Neural cell (in vitro differentiated cells): Measurements from ENCODE around the gene TMC2. TPM values are rescaled to one million over a fixed set of nuclear protein-coding genes. Genes with fewer than 3 reads are reported as not detected.

Source experiments
- H2AFZ ChIP-seq: fragments of 200-600, 300-800 bp; sonication (generic), shearing (Covaris generic); 2 replicates; pipeline ENCODE4 v1.6.0; 2014; ENCODE audit warnings: low read depth, mild to moderate bottlenecking, antibody characterized with exemption, low read length, moderate library complexity
- H3F3A ChIP-seq: fragments of 200-600 bp; shearing (Covaris generic); 2 replicates; pipeline ENCODE4 v1.6.1; 2016; ENCODE audit warnings: mild to moderate bottlenecking, moderate library complexity, mixed read lengths, antibody characterized with exemption, low read length; ENCODE audit not compliant: insufficient read depth, poor library complexity, severe bottlenecking
- H3K27ac ChIP-seq: fragments of 200-600, 300-800 bp; sonication (generic), shearing (Covaris generic); 2 replicates; pipeline ENCODE4 v1.5.1; 2014; ENCODE audit warnings: mild to moderate bottlenecking, low read length, moderate library complexity
- H3K27me3 ChIP-seq: fragments of 300-800, 200-600 bp; sonication (generic), shearing (Covaris generic); 2 replicates; pipeline ENCODE4 v1.6.0; 2014; ENCODE audit warnings: mild to moderate bottlenecking, low read depth, low read length, moderate library complexity; ENCODE audit not compliant: insufficient read depth
- H3K36me3 ChIP-seq: fragments of 300-800, 200-600 bp; sonication (generic), shearing (Covaris generic); 2 replicates; pipeline ENCODE4 v1.5.1; 2014; ENCODE audit warnings: mild to moderate bottlenecking, antibody characterized with exemption, low read length, moderate library complexity; ENCODE audit not compliant: insufficient read depth
- H3K4me2 ChIP-seq: fragments of 300-800, 200-600 bp; sonication (generic), shearing (Covaris generic); 2 replicates; pipeline ENCODE4 v1.6.0; 2014; ENCODE audit warnings: mild to moderate bottlenecking, low read length
- H3K4me3 ChIP-seq: fragments of 300-800, 200-600 bp; sonication (generic), shearing (Covaris generic); 2 replicates; pipeline ENCODE4 v1.5.1; 2014; ENCODE audit warnings: mild to moderate bottlenecking, low read length, moderate library complexity
- H3K79me2 ChIP-seq: fragments of 200-600 bp; shearing (Covaris generic); replicated peaks from 2 replicates; pipeline ENCODE4 v1.6.0; 2014; ENCODE audit warnings: mild to moderate bottlenecking, low read length, moderate library complexity; ENCODE audit not compliant: insufficient read depth
- H3K9ac ChIP-seq: fragments of 300-800, 200-600 bp; sonication (generic), shearing (Covaris generic); 2 replicates; pipeline ENCODE4 v1.6.1; 2016; ENCODE audit warnings: mild to moderate bottlenecking, low read length, mixed read lengths
- H3K9me2 ChIP-seq: fragments of 200-600 bp; shearing (Covaris generic); 2 replicates; pipeline ENCODE4 v1.6.1; 2016; ENCODE audit warnings: mild to moderate bottlenecking, low read length, mixed read lengths; ENCODE audit not compliant: insufficient read depth
- H3K9me3 ChIP-seq: fragments of 200-600, 300-800 bp; sonication (generic), shearing (Covaris generic); 2 replicates; pipeline ENCODE4 v1.6.1; 2016; ENCODE audit warnings: mild to moderate bottlenecking, mixed run types, low read length, moderate library complexity, mixed read lengths
- H4K20me1 ChIP-seq: fragments of 200-600 bp; shearing (Covaris generic); 2 replicates; pipeline ENCODE4 v1.6.1; 2016; ENCODE audit warnings: mild to moderate bottlenecking, mixed run types; ENCODE audit not compliant: insufficient read depth
- EP300 ChIP-seq: fragments of 450-650 bp; conservative IDR thresholded peaks from 2 replicates; pipeline ENCODE4 v1.6.1; 2014; ENCODE audit warnings: antibody characterized with exemption, mild to moderate bottlenecking, moderate library complexity; ENCODE audit not compliant: poor library complexity, severe bottlenecking
- EZH2 ChIP-seq: fragments of 200-600, 300-800 bp; shearing (Covaris generic), sonication (generic); IDR thresholded peaks from 2 replicates; pipeline ENCODE4 v1.6.1; 2014; ENCODE audit warnings: antibody characterized with exemption, low read length, borderline replicate concordance, mild to moderate bottlenecking; ENCODE audit not compliant: insufficient read depth, poor library complexity, severe bottlenecking
- MXI1 ChIP-seq: fragments of 450-650 bp; conservative IDR thresholded peaks from 2 replicates; pipeline ENCODE4 v1.6.1; 2014; ENCODE audit warnings: antibody characterized with exemption, mild to moderate bottlenecking; ENCODE audit not compliant: poor library complexity, severe bottlenecking
- POLR2AphosphoS5 ChIP-seq: IDR thresholded peaks from 2 replicates; pipeline ENCODE4 v1.6.1; 2012
- RAD21 ChIP-seq: fragments of 450-650 bp; conservative IDR thresholded peaks from 2 replicates; pipeline ENCODE4 v1.6.1; 2014; ENCODE audit warnings: antibody characterized with exemption, mild to moderate bottlenecking, moderate library complexity
- REST ChIP-seq: IDR thresholded peaks from 2 replicates; pipeline ENCODE4 v1.6.1; 2012; ENCODE audit warnings: borderline replicate concordance
- SMC3 ChIP-seq: fragments of 450-650 bp; conservative IDR thresholded peaks from 2 replicates; pipeline ENCODE4 v1.6.1; 2014; ENCODE audit warnings: antibody characterized with exemption, mild to moderate bottlenecking, moderate library complexity; ENCODE audit not compliant: poor library complexity
- TAF1 ChIP-seq: IDR thresholded peaks from 2 replicates; pipeline ENCODE4 v1.6.1; 2012; ENCODE audit warnings: low read depth
- polyA plus RNA-seq: library from polyadenylated mRNA; depleted of rRNA; stranded (reverse); fragments of >200 nt; gene quantifications from 2 replicates; pipeline ENCODE4 v1.2.3, GENCODE V29; 2014
- TF ChIP-seq, protein P1 (sequence below): fragments of 450-650 bp; IDR thresholded peaks from 2 replicates; pipeline ENCODE4 v1.5.1; 2014; ENCODE audit warnings: antibody characterized with exemption, mild to moderate bottlenecking, moderate library complexity; ENCODE audit not compliant: poor library complexity, severe bottlenecking

The TMC2 gene
- polyA plus RNA-seq, 1 donor from 2014 or later, result 0.11 TPM

DNA sequence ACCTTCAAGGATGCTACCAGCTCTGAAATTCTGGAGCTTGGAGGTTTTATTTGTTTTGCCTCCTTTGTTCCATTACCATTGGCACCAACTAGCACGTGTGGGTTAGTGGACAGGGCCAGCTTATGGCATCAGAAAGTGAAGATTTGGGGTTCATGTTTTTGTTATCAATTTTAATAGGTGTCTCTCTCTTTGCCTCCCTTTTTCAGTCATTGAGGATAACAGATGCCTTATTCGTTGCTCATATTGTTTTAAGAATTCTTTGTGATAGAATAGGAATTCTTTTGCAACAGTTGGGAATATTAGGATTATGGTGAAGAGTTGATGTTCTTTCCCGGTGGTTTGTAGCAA, 22.9 kb downstream of the TMC2 start:
- Histone ChIP-seq H3K4me3 (peak overlapping the region; percentile 55), H4K20me1 (no peaks in the 10 kb centered on the region)

DNA sequence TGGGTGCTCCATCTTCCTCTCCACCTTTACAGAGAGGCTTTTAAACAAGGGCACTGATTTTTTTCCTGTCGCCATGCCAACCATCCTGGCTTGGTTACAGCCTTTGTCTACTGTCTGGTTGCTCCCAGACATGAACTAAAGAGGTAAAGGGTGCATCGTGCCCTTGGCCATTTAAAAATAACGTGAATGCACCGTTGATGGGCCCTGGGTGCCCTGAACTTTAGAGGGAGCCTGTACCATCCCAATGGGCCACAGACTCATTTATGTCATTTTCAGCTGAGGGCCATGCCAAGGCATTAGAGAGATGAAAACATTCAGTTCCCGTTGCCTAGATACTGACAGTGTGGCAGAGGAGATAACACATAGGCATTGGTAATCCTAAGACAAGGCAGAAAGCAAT, 23.3 kb downstream of the TMC2 start:
- H4K20me1 ChIP-seq, result no peaks in the 10 kb centered on the region
- peak overlapping the region; percentile 32 for H3K4me2 ChIP-seq
- peaks cover 36% of the 10 kb centered on the region for H3K27me3 ChIP-seq
- H2AFZ ChIP-seq, result peak overlapping the region; percentile 41
- H3K9me3 ChIP-seq, result no peaks in the 10 kb centered on the region
- peak overlapping the region; percentile 55 for H3K4me3 ChIP-seq
- no peaks in the 10 kb centered on the region for H3F3A ChIP-seq
- no peaks in the 10 kb centered on the region for H3K79me2 ChIP-seq
- peak overlapping the region; percentile 73 for H3K27ac ChIP-seq
- peak overlapping the region; percentile 43 for H3K9ac ChIP-seq
- no peaks in the 10 kb centered on the region for H3K36me3 ChIP-seq
- no peaks in the 10 kb centered on the region for H3K9me2 ChIP-seq
- TF ChIP-seq TAF1 (peak; percentile 61), EZH2 (no peak), POLR2AphosphoS5 (peak; percentile 47), REST (peak; percentile 93), RAD21 (no peak), SMC3 (peak; percentile 15), MXI1 (peak; percentile 37)
- TF ChIP-seq, protein P1, sequence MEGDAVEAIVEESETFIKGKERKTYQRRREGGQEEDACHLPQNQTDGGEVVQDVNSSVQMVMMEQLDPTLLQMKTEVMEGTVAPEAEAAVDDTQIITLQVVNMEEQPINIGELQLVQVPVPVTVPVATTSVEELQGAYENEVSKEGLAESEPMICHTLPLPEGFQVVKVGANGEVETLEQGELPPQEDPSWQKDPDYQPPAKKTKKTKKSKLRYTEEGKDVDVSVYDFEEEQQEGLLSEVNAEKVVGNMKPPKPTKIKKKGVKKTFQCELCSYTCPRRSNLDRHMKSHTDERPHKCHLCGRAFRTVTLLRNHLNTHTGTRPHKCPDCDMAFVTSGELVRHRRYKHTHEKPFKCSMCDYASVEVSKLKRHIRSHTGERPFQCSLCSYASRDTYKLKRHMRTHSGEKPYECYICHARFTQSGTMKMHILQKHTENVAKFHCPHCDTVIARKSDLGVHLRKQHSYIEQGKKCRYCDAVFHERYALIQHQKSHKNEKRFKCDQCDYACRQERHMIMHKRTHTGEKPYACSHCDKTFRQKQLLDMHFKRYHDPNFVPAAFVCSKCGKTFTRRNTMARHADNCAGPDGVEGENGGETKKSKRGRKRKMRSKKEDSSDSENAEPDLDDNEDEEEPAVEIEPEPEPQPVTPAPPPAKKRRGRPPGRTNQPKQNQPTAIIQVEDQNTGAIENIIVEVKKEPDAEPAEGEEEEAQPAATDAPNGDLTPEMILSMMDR, result peak; percentile 12

More for the DNA sequence above, 22.9 kb downstream of the TMC2 start:
- peak overlapping the region; percentile 73 for H3K27ac ChIP-seq
- TF ChIP-seq TAF1 (no peak), SMC3 (no peak), EP300 (no peak), REST (no peak), POLR2AphosphoS5 (no peak), RAD21 (no peak), EZH2 (no peak), MXI1 (no peak)
- TF ChIP-seq, protein P1, result no peak
- H3K27me3 ChIP-seq, result peaks cover 36% of the 10 kb centered on the region
- peak overlapping the region; percentile 32 for H3K4me2 ChIP-seq
- peak overlapping the region; percentile 43 for H3K9ac ChIP-seq
- no peaks in the 10 kb centered on the region for H3K9me3 ChIP-seq
- H3K36me3 ChIP-seq, result no peaks in the 10 kb centered on the region
- H2AFZ ChIP-seq, result peak overlapping the region; percentile 41
- H3K9me2 ChIP-seq, result no peaks in the 10 kb centered on the region
- H3K79me2 ChIP-seq, result no peaks in the 10 kb centered on the region
- H3F3A ChIP-seq, result no peaks in the 10 kb centered on the region
